ENCODE results near the gene TNKS2. TPM values are rescaled to one million over a fixed set of nuclear protein-coding genes. Genes with fewer than 3 reads are reported as not detected.

Gene TNKS2
- total and polyA plus RNA-seq, 2 of the 13 experiments (the other 11 are each of a cell fraction or from before 2014, with no cell fraction given): 15.2 to 19.4 TPM

DNA sequence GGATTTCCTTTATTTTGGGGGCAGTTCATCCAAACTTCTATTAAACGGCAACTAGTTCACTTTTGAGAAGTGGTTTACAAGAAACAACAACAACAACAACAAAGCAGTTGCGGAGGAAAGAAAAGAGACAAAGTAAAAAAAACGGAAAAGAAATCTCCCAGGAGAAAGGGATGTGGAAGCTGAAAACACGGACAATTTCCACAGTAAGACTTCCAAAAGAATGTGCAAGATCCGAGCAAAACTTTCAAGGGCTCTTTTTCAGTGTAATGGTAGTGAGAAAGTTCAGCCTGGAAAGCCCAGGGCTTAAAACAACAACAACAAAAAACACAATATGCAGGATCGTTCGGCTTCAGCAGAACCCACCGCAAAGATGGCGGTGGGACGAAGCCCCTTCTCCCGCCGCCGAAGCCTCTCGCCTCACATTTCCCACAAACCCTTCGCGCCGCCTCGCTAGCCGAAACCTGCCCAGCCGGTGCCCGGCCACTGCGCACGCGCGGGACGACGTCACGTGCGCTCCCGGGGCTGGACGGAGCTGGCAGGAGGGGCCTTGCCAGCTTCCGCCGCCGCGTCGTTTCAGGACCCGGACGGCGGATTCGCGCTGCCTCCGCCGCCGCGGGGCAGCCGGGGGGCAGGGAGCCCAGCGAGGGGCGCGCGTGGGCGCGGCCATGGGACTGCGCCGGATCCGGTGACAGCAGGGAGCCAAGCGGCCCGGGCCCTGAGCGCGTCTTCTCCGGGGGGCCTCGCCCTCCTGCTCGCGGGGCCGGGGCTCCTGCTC, at the start of gene TNKS2 (continued):
- TF ChIP-seq, protein P1, sequence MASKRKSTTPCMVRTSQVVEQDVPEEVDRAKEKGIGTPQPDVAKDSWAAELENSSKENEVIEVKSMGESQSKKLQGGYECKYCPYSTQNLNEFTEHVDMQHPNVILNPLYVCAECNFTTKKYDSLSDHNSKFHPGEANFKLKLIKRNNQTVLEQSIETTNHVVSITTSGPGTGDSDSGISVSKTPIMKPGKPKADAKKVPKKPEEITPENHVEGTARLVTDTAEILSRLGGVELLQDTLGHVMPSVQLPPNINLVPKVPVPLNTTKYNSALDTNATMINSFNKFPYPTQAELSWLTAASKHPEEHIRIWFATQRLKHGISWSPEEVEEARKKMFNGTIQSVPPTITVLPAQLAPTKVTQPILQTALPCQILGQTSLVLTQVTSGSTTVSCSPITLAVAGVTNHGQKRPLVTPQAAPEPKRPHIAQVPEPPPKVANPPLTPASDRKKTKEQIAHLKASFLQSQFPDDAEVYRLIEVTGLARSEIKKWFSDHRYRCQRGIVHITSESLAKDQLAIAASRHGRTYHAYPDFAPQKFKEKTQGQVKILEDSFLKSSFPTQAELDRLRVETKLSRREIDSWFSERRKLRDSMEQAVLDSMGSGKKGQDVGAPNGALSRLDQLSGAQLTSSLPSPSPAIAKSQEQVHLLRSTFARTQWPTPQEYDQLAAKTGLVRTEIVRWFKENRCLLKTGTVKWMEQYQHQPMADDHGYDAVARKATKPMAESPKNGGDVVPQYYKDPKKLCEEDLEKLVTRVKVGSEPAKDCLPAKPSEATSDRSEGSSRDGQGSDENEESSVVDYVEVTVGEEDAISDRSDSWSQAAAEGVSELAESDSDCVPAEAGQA (IDR thresholded peaks at IDR 0.05; ENCODE audit: low read depth): peak; percentile 72; the same call in 1 of the 2 replicates
- TF ChIP-seq, protein P1 (CRISPR knock-in tag; IDR thresholded peaks at IDR 0.05; ENCODE audit: borderline replicate concordance): no peak
- TF ChIP-seq KLF13 (CRISPR knock-in tag; IDR thresholded peaks at IDR 0.05) (no peak), RFX1 (IDR thresholded peaks at IDR 0.05) (no peak), TCF12 (IDR thresholded peaks at IDR 0.05) (no peak), TCF12 (CRISPR knock-in tag; IDR thresholded peaks at IDR 0.05) (peak; percentile 76; the same call in 1 of the 2 replicates), ZNF121 (CRISPR knock-in tag; IDR thresholded peaks at IDR 0.05) (no peak), PHF5A (CRISPR knock-in tag; IDR thresholded peaks at IDR 0.05; ENCODE audit: low read depth, unreplicated experiment) (no peak), PRMT3 (CRISPR knock-in tag; IDR thresholded peaks at IDR 0.05; ENCODE audit: borderline replicate concordance, low read depth) (no peak; the same call in 1 of the 2 replicates), ONECUT2 (CRISPR knock-in tag; IDR thresholded peaks at IDR 0.05) (no peak), PPARG (CRISPR knock-in tag; conservative IDR thresholded peaks at IDR 0.05) (peak; percentile 47; the same call in 1 of the 2 replicates), RXRA (CRISPR knock-in tag; IDR thresholded peaks at IDR 0.05) (peak; percentile 68), ZBTB7B (CRISPR knock-in tag; IDR thresholded peaks at IDR 0.05) (peak; percentile 64; the same call in 1 of the 2 replicates)
- TF ChIP-seq, protein P2, sequence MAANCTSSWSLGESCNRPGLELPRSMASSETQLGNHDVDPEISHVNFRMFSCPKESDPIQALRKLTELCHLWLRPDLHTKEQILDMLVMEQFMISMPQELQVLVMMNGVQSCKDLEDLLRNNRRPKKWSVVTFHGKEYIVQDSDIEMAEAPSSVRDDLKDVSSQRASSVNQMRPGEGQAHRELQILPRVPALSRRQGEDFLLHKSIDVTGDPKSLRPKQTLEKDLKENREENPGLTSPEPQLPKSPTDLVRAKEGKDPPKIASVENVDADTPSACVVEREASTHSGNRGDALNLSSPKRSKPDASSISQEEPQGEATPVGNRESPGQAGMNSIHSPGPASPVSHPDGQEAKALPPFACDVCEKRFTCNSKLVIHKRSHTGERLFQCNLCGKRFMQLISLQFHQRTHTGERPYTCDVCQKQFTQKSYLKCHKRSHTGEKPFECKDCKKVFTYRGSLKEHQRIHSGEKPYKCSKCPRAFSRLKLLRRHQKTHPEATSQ (CRISPR knock-in tag; IDR thresholded peaks at IDR 0.05; ENCODE audit: borderline replicate concordance): 0 out of 2 replicates have a peak, but pooled peaks have one; percentile 59
- TF ChIP-seq, protein P3, sequence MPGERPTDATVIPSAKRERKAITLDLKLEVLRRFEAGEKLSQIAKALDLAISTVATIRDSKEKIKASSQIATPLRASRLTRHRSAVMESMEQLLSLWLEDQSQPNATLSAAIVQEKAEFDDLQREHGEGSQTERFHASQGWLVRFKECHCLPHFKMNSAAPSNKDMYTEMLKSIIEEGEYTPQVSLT (CRISPR knock-in tag; IDR thresholded peaks at IDR 0.05; ENCODE audit: borderline replicate concordance, low read depth): peak; percentile 80; the same call in 1 of the 2 replicates
- TF ChIP-seq, protein P4, sequence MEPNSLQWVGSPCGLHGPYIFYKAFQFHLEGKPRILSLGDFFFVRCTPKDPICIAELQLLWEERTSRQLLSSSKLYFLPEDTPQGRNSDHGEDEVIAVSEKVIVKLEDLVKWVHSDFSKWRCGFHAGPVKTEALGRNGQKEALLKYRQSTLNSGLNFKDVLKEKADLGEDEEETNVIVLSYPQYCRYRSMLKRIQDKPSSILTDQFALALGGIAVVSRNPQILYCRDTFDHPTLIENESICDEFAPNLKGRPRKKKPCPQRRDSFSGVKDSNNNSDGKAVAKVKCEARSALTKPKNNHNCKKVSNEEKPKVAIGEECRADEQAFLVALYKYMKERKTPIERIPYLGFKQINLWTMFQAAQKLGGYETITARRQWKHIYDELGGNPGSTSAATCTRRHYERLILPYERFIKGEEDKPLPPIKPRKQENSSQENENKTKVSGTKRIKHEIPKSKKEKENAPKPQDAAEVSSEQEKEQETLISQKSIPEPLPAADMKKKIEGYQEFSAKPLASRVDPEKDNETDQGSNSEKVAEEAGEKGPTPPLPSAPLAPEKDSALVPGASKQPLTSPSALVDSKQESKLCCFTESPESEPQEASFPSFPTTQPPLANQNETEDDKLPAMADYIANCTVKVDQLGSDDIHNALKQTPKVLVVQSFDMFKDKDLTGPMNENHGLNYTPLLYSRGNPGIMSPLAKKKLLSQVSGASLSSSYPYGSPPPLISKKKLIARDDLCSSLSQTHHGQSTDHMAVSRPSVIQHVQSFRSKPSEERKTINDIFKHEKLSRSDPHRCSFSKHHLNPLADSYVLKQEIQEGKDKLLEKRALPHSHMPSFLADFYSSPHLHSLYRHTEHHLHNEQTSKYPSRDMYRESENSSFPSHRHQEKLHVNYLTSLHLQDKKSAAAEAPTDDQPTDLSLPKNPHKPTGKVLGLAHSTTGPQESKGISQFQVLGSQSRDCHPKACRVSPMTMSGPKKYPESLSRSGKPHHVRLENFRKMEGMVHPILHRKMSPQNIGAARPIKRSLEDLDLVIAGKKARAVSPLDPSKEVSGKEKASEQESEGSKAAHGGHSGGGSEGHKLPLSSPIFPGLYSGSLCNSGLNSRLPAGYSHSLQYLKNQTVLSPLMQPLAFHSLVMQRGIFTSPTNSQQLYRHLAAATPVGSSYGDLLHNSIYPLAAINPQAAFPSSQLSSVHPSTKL (CRISPR knock-in tag; IDR thresholded peaks at IDR 0.05): peak; percentile 63
